Measurements from ENCODE around the gene CTCF.

GRCh38 chr16:67663151-67663876, 101.0 kb downstream of the CTCF start:
- no peak for TF ChIP-seq POLR2AphosphoS5 (IDR thresholded peaks at IDR 0.05)
- TF ChIP-seq CTCF (IDR thresholded peaks at IDR 0.05) = no peak

All from suprapubic skin (tissue), 3 donors.